ENCODE measurements around the gene GPD2.

GPD2 gene

GRCh38 chr2:156435718-156436496 is at the start of gene GPD2:
GPD2 (plus strand) TSS chr2:156436379; CDS start chr2:156476106, 39,727 bp downstream.
- peak; percentile 88 for DNase-seq

DNA sequence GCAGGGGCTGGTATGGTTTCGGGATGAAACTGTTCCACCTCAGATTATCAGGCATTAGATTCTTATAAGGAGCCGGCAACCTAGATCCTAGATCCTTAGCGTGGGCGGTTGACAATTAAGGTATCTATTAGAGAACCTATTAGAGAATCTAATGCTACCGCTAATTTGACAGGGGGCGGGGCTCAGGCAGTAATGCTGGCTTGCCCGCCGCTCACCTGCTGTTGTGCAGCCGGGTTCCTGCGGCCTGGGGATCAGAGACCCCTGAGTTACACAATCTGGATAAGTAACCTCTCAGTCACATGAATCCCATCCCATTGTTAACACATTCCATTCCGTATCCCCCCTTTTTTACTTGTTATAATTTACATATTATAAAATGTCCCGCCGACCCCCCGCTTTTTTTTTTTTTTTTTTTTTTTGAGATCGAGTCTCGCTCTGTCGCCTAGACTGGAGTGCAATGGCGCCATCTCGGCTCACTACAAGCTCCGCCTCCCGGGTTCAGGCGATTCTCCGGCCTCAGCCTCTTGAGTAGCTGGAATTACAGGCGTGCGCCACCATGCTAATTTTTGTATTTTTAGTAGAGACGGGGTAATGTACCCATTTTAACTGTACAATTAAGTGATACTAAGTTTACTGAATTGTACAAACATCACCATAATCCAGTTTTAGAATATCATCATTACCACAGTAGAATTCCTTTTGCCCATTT is 42.0 kb upstream of the GPD2 start:
- DNase-seq, result no peak

DNA sequence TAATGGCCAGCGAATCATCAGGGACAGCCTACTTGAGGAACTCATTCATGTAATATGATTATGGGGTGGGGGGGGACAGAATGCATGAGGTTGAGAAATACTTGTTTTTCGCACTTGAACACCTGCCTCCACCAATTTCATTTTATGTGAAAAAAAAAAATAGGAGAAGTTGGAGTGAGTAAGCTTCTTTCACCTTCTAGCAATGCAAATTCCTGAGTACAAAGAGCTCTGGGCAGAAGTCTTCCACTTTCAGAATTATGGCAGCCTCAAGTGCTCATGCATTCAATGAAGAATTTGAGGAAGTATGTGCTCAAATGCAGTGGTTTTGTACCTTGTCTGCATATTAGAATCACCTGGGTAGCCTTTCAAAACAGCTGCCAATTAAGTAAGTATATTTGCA is 40.1 kb upstream of the GPD2 start:
- DNase-seq, result no peak

DNA sequence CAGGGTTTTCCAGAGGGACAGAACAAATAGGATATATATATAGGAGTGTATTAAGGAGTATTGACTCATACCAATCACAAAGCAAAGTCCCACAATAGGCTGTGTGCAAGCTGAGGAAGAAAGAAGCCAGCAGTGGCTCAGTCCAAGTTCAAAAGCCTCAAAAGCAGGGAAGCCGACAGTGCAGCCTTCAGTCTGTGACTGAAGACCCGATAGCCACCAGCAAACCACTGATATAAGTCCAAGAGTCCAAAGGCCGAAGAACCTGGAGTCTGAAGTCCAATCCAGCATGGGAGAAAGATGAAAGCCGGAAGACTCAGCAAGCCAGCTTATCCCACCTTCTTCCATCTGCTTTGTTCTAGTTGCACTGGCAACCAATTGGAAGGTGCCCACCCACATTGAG is 39.0 kb upstream of the GPD2 start:
- no peak for DNase-seq

DNA sequence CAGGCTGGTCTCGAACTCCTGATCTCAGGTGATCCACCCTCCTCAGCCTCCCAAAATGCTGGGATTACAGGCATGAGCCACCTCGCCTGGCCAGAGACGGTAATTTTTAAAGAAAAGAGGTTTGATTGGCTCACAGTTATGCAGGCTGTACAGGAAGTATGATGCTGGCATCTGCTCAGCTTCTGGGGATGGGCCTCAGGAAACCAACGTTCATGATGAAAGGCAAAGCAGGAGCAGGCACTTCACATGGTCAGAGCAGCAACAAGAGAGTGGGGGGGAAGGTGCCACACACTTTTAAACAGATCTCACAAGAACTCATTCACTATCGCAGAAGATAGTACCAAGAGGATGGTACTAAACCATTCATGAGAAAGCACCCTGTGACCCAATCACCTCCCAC is 38.0 kb upstream of the GPD2 start:
- DNase-seq, result no peak

GRCh38 chr2:156399224-156399949 is 36.8 kb upstream of the GPD2 start:
- no peak for DNase-seq

DNA sequence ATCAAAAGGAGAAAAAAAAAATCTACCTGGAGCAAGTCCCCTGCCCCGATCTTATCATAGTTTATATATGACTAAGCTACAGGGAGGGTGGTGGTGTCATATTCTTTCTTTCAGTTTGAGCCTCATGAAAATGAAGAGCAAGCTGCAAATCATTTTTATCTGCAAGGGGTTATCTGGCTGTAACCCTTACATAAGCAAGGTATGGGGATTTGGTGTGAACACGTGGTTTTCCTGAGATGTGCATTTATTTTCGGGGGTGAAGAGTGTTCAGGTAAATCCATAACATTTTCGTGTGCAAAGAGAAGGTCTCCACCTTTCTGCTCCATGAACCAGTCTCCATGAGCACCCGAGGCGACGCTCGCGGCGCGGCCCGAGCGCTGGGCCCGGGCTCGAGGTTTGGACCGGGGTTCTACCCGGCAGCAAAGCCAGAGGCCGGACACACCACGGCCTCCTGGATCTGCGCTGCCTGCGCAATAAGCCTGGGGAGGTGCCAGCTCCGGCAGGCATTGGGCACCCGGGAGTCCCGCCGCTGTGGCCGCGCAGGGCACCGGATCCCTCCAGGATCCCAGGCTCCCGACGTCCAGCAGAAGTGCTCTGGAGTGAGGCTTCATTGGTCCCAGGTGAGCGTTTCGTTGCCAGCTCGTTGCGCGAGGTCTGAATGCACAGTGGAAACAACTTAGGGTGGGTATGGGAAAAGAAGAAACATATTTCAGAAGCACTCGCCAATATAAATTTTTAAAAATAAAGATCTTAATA is 36.1 kb upstream of the GPD2 start:
- peak; percentile 71 for DNase-seq

DNA sequence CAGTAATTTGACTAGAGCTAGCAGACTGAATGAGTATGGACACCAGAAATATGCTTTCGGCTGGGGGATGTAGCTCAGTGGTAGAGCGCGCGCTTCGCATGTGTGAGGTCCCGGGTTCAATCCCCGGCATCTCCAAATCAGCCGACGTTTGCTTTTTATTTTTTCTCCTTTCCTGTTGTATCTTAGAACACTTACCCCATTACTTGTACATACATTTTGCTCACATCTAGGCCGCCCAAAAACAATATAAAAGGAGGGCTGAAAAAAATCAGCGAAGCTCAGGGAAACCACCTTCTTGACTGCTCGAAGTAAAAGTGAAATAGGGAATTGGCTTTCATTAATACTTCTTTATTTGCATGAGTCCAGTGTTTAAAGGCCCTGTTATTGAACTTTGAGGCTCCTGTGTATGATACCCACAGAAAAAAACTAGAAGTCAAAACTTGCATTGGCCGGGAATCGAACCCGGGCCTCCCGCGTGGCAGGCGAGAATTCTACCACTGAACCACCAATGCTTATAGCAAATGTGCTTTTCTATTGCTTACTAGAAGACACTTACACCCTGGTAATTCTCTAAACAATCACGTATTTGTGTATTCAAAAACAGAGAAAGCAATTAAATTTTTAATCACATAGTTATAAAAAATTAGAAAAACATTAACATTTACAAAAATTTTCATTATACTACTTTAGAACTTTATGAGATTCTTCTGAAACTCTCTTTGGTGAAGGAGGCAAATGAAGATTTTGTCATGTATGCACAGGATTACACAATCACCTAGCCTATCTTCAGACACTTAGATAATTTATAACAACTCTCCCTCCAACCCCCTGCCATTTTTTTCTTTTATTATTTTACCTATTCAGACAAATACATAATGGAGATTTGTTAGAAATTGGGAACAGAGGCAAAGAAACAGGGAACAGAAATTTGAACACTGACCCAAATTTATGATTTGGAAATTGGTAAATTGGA is 35.2 kb upstream of the GPD2 start:
- peak; percentile 82 for DNase-seq

DNA sequence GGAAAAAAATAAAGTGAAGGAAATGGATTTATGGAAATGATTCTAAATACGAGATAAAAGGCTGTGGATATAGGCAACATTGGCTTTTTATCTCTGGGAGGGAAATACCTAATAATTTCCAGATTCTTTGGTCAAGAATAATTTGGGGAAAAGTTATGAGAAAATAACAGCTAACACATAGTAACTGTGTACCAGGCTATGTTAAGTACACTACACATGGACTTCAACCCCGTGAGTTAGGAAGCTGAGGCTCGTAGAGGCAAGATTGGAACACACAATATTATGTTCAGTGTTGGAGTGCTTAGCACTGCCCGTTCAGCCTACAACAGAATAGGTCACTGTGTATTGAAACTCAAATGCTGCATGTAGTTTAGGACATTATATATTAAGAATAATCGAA is 34.3 kb upstream of the GPD2 start:
- no peak for DNase-seq

DNA sequence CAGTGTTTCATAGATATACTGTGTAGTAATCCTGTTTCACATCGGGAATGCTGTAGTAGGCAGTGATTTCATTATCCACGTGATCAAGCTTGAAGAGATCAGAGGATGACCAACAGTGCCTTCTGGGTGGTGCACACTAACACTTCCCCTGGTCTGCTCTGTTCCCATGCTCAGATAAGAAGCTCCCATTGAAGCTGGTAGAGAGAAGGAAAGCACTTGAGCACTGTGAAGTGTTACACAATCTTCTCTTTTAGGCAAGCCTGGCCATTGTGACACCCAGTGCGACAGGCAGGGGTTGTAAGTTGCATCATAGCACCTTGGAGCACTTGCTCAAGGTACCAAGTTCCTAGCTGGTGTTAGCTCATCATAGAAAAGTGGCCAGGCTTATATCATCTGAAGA is 30.6 kb upstream of the GPD2 start:
- DNase-seq, result peak; percentile 5

- DNase-seq, result no peak
These were observed 24.3 kb upstream of the GPD2 start for GRCh38 chr2:156411835-156412234.

GRCh38 chr2:156421851-156422250 is 14.3 kb upstream of the GPD2 start:
- no peak for DNase-seq

DNA sequence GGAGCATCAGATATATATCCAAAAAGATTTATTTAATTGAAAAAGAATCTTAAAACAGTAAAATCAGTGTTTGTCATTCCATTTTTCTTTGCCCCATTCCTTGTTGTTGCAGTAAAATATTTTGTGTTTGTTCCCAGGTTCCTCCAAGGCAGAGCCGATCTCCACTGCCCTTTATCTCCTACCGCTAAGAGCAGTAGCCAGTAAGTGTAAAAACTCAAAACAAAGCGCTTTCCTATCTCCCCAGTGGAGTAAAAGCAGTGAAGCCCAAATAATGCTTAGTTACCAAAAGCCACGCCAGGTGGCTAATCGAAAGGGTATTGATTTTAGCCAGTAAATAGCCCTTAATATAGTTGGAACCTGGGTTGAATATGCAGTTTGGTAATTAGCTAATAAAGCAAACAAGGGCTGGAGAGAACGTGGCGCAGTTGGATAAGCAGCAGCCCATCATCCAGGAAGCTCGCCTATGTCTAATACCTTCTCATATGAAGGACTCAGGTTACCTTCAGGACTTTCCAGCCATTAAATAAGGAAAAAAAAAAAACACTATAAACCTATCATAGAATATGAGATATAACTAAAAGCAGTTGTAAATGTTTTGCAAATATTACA is 12.4 kb upstream of the GPD2 start:
- DNase-seq, result no peak

- no peak for DNase-seq
These were observed 9.1 kb upstream of the GPD2 start for GRCh38 chr2:156427074-156427473.

- no peak for DNase-seq
These were observed 7.0 kb upstream of the GPD2 start for GRCh38 chr2:156429211-156429610.

DNA sequence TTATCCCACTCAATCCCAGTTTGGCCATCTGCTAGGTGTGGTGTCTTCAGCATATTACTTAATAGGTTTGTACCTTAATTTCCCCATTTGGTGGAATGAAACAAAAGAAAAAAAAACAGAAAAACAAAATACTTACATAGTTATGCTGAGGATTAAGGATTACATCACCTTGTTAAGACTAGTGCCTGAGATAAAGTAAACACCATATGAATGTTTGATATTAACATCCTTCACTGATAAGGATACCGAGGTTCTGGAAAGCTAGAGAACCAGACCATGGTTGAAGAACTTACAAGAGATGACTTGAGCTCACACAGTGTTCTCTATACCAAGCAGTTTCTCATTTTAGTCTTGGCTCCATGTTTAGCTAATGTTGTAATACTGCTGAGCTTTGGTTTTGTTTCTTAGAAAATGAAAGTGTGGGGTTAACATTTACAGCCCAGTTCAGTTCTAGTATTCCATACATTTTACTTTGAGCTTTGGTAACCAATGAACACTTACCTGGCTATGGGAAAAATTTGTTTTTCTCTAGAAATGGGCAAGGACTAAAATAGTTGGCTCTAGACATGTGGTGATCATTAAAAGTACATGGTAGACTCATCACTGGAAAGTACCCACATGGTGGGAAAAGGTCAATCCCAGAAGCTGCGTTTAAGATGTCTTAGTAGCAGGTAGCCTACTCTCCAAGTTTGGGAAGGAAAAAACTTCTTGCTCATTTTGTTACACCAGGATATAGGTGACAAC is 5.8 kb upstream of the GPD2 start:
- DNase-seq, result no peak

GRCh38 chr2:156430980-156431358 is 5.2 kb upstream of the GPD2 start:
- DNase-seq, result peak; percentile 74

- peak; percentile 77 for DNase-seq
These were observed 1.5 kb upstream of the GPD2 start for GRCh38 chr2:156434461-156435291.

- DNase-seq, result no peak
These were observed 822 bp upstream of the GPD2 start for GRCh38 chr2:156435396-156435717.

Measured in fibroblast of skin of right biceps (primary cell).